ENCODE measurements around the gene STMN3. TPM values are rescaled to one million over a fixed set of nuclear protein-coding genes. Genes with fewer than 3 reads are reported as not detected.
A peak's percentile ranks its signal among the peaks of the same experiment; 100 is the strongest.

STMN3 gene
- total RNA-seq, 2 donors from 2014 or later: 5.7 to 10.1 TPM

GRCh38 chr20:63689046-63690002 lies 36.1 kb upstream of the STMN3 start:
- Histone ChIP-seq H3K36me3 (peaks cover 1% of the 10 kb centered on the region), H3K4me1 (peaks cover 0 to 43% of the 10 kb centered on the region in 2 donors), H3K9me3 (no peaks in the 10 kb centered on the region), H3K27me3 (no peaks in the 10 kb centered on the region), H3K27ac (peak overlapping the region; percentile 76 to 81), H3K4me3 (no peak overlapping the region)
- no peak for TF ChIP-seq CTCF (IDR thresholded peaks at IDR 0.05)
- no peak for DNase-seq (ENCODE audit: low spot score)

DNA sequence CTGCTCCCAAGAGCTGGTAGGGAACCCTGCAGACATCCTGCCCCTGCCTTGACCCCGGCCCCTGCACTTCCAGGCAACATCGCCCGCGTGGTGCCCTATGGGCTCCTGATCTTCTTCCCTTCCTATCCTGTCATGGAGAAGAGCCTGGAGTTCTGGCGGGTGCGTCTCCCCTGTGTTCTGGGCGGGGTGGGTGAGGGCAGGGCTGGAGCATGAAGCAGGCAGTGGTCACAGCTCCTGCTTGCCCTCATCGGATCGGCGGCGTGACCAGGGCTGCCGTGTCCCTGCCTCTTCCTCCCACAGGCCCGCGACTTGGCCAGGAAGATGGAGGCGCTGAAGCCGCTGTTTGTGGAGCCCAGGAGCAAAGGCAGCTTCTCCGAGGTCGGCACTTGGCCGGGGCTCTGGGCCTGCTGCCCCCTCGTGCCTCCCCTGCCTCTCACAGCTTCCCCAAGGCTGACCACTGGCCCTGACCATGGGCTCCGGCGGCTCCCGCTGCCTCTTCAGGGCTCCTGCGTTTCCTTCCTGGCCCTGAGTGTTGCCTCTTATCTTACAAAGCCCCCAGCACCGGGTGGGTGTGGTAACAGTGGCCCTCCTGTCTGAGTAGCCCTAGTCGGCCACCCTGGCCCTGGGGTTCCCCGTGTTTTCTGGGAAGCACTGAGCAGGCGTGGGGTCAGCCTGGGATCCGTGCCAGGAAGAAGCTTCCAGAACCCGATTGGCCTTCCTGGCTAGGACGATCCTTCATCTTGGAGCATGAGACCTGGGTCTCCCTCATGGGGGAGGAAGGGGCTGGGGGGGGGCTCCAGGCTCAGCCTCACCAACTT lies 35.2 kb upstream of the STMN3 start:
- peaks cover 0 to 44% of the 10 kb centered on the region in 2 donors for H3K4me1 ChIP-seq
- DNase-seq (ENCODE audit: low spot score): no peak

DNA sequence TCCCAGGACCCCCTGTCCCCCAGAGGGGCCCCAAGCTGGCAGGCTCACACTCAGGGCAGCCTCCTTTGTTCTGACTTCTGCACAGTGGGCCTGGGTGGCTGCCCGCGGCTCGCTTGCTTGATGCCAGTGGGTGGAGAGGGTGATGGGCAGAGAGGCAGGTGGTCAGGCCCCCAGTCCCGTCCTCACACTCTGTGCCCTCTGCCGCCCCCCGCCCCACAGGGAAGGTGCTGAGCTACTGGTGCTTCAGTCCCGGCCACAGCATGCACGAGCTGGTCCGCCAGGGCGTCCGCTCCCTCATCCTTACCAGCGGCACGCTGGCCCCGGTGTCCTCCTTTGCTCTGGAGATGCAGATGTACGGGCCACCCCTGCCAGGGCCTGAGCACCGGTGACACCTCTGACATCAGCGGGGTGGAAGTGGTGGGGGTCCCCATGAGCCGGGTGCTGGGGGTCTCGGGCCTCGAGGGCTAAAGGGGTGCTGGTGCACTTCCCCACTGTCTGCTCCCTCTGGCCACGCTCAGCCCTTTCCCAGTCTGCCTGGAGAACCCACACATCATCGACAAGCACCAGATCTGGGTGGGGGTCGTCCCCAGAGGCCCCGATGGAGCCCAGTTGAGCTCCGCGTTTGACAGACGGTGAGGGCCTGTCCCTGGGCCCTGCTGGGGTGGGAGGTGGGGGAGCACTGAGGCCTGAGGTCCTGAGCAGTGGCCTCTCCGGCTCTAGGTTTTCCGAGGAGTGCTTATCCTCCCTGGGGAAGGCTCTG lies 34.4 kb upstream of the STMN3 start:
- H3K4me3 ChIP-seq: peak overlapping the region in 1 of 2 donors; percentile 18

More for the DNA sequence above, 35.2 kb upstream of the STMN3 start:
- H3K9me3 ChIP-seq: no peaks in the 10 kb centered on the region
- H3K4me3 ChIP-seq: no peak overlapping the region
- H3K27ac ChIP-seq: peak overlapping the region; percentile 76 to 81
- no peaks in the 10 kb centered on the region for H3K27me3 ChIP-seq
- no peak for TF ChIP-seq CTCF (IDR thresholded peaks at IDR 0.05)
- no peaks in the 10 kb centered on the region for H3K36me3 ChIP-seq

GRCh38 chr20:63686492-63687321 lies 33.5 kb upstream of the STMN3 start:
- Histone ChIP-seq H3K36me3 (no peaks in the 10 kb centered on the region), H3K27ac (peak overlapping the region; percentile 76 to 81), H3K9me3 (no peaks in the 10 kb centered on the region), H3K4me3 (peak overlapping the region in 1 of 2 donors; percentile 18), H3K27me3 (no peaks in the 10 kb centered on the region), H3K4me1 (peaks cover 0 to 62% of the 10 kb centered on the region in 2 donors)
- DNase-seq (ENCODE audit: low spot score): peak; percentile 95
- TF ChIP-seq CTCF (IDR thresholded peaks at IDR 0.05): no peak

More for the DNA sequence above, 34.4 kb upstream of the STMN3 start:
- TF ChIP-seq CTCF (IDR thresholded peaks at IDR 0.05): no peak
- Histone ChIP-seq H3K36me3 (no peaks in the 10 kb centered on the region), H3K4me1 (peaks cover 0 to 53% of the 10 kb centered on the region in 2 donors), H3K9me3 (no peaks in the 10 kb centered on the region), H3K27me3 (no peaks in the 10 kb centered on the region), H3K27ac (peak overlapping the region; percentile 76 to 81)
- no peak for DNase-seq (ENCODE audit: low spot score)

Measured in right atrium auricular region (tissue), 2 donors.